NT2/D1 (cell line): ENCODE measurements around the gene CXorf65.

ENCODE experiments used
- SUZ12 ChIP-seq: IDR thresholded peaks from 2 replicates; pipeline ENCODE4 v1.6.1; 2011; ENCODE audit not compliant: insufficient read length, insufficient read depth; ENCODE audit errors: extremely low read depth
- YY1 ChIP-seq: IDR thresholded peaks from 2 replicates; pipeline ENCODE4 v1.6.1; 2011; ENCODE audit not compliant: insufficient read length, insufficient read depth
- ZNF274 ChIP-seq: IDR thresholded peaks from 2 replicates; pipeline ENCODE4 v1.6.1; 2011; ENCODE audit warnings: mild to moderate bottlenecking, low read depth, low read length

DNA sequence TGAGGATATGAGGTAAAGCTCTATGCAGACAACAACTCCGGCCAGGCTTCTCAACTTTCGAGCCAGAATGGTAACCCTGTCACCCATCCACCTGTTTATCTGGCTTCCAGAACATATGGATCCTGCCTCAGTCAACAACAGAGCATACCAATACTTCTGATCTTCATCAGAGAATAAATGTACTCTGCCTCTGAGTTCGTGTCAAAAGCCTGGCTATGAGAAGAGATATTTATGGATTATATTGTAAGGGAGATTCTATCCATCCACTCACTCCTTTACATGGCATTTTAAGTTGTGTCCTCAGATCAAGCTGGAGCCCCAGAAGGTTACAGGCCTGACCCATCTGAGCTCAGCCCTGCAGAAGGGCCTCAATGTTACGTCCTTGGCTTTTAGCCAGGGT, 20.6 kb downstream of the CXorf65 start:
- no peak for TF ChIP-seq SUZ12
- no peak for TF ChIP-seq YY1
- TF ChIP-seq ZNF274 = no peak
